Muscle of leg (tissue), 11 donors: Measurements from ENCODE around the gene RASA4B. TPM values are rescaled to one million over a fixed set of nuclear protein-coding genes. Genes with fewer than 3 reads are reported as not detected.

Source experiments
- DNase-seq: peaks from one replicate; pipeline ENCODE4 v3.0.0; 2013
- H3K27ac ChIP-seq: one replicate; pipeline ENCODE4 v1.5.1; 2013; ENCODE audit warnings: mild to moderate bottlenecking, low read length, control low read depth
- H3K27me3 ChIP-seq: one replicate; pipeline ENCODE4 v1.6.1; 2013; ENCODE audit warnings: low read length; ENCODE audit not compliant: control insufficient read depth, insufficient read depth
- H3K36me3 ChIP-seq: one replicate; pipeline ENCODE4 v1.6.1; 2013; ENCODE audit warnings: low read length; ENCODE audit not compliant: control insufficient read depth, insufficient read depth
- H3K4me1 ChIP-seq: one replicate; pipeline ENCODE4 v1.6.1; 2013; ENCODE audit warnings: low read length; ENCODE audit not compliant: control insufficient read depth, insufficient read depth
- H3K4me3 ChIP-seq: one replicate; pipeline ENCODE4 v1.5.1; 2013; ENCODE audit warnings: low read length, control low read depth
- H3K9me3 ChIP-seq: replicated peaks from 2 replicates; pipeline ENCODE4 v1.6.1; 2013; ENCODE audit warnings: low read depth, low read length; ENCODE audit not compliant: control insufficient read depth
- WGBS: methylation state at CpG from one replicate; pipeline ENCODE4 v1.1.5; 2013; ENCODE audit warnings: missing lambda C conversion rate; ENCODE audit not compliant: insufficient coverage; 5-methylcytosine and 5-hydroxymethylcytosine counted together
- polyA plus RNA-seq, 8 donors: library from polyadenylated mRNA; unstranded; fragments of 120-200 nt; gene quantifications; one replicate each; pipeline versions ENCODE4 v1.2.1 to v1.2.3, GENCODE V29; 2013; ENCODE audit warnings: inconsistent platforms in 1 of 8, low replicate concordance in 1 of 8; ENCODE audit not compliant: insufficient read length in 8 of 8, insufficient read depth in 1 of 8
- total RNA-seq: library from RNA; stranded (reverse); fragments of 120-200 nt; gene quantifications from one replicate; pipeline ENCODE4 v1.2.4, GENCODE V29; 2013

The RASA4B gene
- total and polyA plus RNA-seq, 9 donors = 7.1 to 26.7 (median 12.7) TPM

DNA sequence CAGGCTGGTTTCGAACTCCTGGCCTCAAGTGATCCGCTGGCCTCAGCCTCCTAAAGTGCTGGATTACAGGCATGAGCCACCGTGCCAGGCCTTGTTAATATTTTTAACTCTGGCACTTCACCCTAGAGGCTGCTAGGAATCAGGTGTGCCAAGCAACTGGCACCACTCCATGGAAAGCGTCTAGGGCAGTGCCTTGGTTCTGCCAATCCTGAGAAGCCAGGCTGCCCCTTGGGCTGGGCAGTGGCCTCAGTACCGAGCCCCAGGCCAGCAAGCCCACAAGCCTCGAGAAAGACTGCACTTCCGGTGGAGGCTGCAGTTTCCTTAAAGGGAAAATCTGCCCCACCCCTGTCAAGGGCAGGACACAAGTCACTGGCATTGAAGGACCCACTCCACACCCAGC, 64.3 kb downstream of the RASA4B start:
- Histone ChIP-seq H3K4me3 (no peak overlapping the region), H3K9me3 (no peaks in the 10 kb centered on the region), H3K27ac (no peak overlapping the region), H3K36me3 (peaks cover 32% of the 10 kb centered on the region), H3K4me1 (peaks cover 7% of the 10 kb centered on the region), H3K27me3 (no peaks in the 10 kb centered on the region)
- WGBS = 80% methylated on average over 7 of the region's 7 CpGs
- no peak for DNase-seq

DNA sequence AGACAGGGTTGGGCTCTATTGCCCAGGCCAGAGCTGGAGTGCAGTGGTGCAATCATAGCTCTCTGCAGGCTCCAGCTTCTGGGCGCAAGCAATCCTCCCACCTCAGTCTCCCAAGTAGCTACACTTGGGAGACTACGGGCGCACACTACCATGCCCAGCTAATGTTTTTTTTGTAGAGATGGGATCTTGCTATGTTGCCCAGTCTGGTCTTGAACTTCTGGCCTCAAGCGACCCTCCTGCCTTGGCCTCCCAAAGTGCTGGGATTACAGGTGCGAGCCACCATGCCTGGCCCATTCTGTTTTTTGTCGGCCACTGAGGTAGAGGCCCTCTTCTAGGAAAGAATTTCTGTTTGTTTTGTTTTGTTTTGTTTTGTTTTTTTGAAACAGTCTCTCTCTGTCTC, 65.1 kb downstream of the RASA4B start:
- no peak for DNase-seq
- Histone ChIP-seq H3K27me3 (no peaks in the 10 kb centered on the region), H3K9me3 (no peaks in the 10 kb centered on the region), H3K4me3 (no peak overlapping the region), H3K4me1 (peaks cover 7% of the 10 kb centered on the region), H3K36me3 (peaks cover 27% of the 10 kb centered on the region), H3K27ac (no peak overlapping the region)
- 95% methylated on average over 3 of the region's 6 CpGs for WGBS

DNA sequence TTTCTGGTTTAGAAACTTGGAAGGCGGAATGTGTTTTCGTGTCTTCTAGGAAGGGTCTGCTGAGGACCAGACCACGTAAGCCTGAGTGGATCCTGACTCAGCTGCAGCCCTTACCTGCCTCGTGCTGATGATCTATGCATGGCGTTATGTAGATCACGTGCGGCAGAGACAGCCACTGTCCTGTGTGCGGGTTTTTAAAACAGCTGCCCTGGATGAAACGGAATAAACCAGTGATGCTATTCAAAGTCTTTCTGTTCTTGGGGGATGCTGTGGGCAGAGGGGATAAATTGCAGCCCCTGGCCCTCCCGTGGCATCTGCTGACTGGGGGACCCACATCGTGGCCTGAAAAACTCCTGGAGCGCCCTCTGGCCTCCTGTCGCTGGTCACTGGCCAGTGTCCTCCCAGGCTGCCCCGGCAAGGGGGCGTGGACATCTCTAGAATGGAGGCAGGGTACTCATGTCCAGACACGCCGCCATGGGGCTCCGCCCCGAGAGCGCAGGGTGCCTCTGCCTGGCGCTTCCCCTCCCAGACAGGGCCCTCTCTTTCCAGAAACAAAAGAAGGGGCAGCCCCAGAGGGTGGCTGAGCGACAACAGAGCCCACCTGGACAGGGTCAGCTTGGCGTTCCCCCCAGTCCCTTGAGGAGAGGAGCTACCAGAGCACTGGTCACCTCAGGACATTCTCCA, 66.1 kb downstream of the RASA4B start:
- 40% methylated on average over 23 of the region's 23 CpGs for WGBS
- Histone ChIP-seq H3K27me3 (no peaks in the 10 kb centered on the region), H3K9me3 (no peaks in the 10 kb centered on the region), H3K4me1 (peaks cover 7% of the 10 kb centered on the region), H3K27ac (no peak overlapping the region), H3K36me3 (peaks cover 27% of the 10 kb centered on the region), H3K4me3 (no peak overlapping the region)
- no peak for DNase-seq

DNA sequence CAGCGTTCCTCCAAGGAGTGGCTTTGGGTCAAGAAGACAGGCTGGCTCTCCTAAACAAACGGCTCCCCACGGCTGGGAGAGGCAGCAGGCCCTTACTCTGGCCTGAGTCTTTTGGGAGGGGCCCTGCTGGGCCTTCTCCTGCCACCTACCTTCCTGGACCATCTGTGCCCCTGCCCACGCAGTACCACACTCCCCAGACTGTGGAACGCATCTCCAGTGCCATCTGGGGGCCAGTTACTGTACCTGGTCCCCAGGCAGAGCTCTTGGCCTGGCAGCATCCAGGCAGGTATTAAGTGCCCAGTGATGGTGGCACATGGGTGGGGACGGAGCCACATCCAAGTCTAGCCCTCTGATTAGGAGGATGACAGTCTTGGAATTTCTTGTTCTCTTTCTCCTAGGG, 67.3 kb downstream of the RASA4B start:
- WGBS = 71% methylated on average over 3 of the region's 6 CpGs
- H3K4me3 ChIP-seq = no peak overlapping the region
- H3K27ac ChIP-seq = no peak overlapping the region
- H3K9me3 ChIP-seq = no peaks in the 10 kb centered on the region
- peaks cover 20% of the 10 kb centered on the region for H3K36me3 ChIP-seq
- H3K27me3 ChIP-seq = no peaks in the 10 kb centered on the region
- peaks cover 7% of the 10 kb centered on the region for H3K4me1 ChIP-seq
- DNase-seq = no peak

DNA sequence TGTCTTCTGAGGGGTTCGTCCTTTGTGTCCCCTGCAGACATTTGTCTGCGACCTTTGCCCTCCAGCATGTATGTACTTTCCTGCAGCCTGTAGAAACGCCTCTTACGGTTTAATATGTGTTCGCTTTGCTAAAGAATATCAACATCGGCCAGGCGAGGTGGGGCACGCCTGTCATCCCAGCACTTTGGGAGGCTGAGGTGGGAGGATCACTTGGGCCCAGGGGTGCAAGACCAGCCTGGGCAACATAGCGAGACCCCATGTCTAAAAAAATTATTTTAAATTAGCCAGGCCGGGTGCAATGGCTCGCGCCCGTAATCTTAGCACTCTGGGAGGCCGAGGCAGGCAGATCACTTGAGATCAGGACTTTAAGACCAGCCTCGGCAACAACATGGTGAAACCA, 68.4 kb downstream of the RASA4B start:
- Histone ChIP-seq H3K4me3 (no peak overlapping the region), H3K4me1 (peaks cover 7% of the 10 kb centered on the region), H3K27me3 (no peaks in the 10 kb centered on the region), H3K36me3 (peaks cover 16% of the 10 kb centered on the region), H3K9me3 (no peaks in the 10 kb centered on the region), H3K27ac (no peak overlapping the region)
- 95% methylated on average over 12 of the region's 15 CpGs for WGBS
- no peak for DNase-seq

DNA sequence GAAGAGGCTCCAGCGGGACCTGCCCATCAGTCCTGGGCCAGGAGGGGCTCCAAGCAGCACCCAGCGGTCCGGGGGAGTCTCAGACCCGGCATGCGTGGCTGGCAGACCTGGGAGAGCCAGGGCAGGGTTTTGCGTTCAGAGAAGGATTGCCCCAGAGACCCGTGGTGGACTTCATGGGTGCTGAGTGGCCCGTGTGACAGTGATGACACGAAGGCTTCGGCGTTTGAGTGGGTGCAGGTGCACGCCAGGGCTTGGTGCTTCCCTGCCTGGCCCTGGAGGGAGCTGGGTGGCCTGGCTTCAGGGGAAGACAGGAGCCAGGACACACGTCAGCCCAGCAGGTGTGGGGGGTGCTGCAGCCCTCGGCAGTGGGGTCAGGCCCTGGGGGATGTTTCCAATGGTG, 70.3 kb downstream of the RASA4B start:
- H3K36me3 ChIP-seq = peaks cover 21% of the 10 kb centered on the region
- peaks cover 7% of the 10 kb centered on the region for H3K4me1 ChIP-seq
- DNase-seq = no peak
- H3K9me3 ChIP-seq = no peaks in the 10 kb centered on the region
- no peak overlapping the region for H3K4me3 ChIP-seq
- H3K27ac ChIP-seq = no peak overlapping the region
- no peaks in the 10 kb centered on the region for H3K27me3 ChIP-seq
- 90% methylated on average over 14 of the region's 14 CpGs for WGBS

DNA sequence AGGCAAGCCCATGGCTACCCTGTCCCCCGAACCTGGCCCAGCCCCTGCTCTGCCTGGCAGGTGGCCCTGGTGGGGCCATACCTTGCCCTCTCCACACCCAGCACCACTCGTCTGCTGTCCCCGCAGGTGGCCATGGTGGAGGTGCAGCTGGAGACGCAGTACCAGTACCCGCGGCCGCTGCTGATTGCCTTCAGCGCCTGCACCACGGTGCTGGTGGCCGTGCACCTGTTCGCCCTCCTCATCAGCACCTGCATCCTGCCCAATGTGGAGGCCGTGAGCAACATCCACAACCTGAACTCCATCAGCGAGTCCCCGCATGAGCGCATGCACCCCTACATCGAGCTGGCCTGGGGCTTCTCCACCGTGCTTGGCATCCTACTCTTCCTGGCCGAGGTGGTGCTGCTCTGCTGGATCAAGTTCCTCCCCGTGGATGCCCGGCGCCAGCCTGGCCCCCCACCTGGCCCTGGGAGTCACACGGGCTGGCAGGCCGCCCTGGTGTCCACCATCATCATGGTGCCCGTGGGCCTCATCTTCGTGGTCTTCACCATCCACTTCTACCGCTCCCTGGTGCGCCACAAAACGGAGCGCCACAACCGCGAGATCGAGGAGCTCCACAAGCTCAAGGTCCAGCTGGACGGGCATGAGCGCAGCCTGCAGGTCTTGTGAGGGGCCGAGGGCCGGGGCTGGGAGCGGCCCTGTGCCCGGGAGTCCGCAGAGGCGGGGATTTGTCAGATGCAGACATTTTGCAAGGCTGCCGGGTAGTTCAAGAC, 71.0 kb downstream of the RASA4B start:
- Histone ChIP-seq H3K36me3 (peaks cover 26% of the 10 kb centered on the region), H3K27me3 (no peaks in the 10 kb centered on the region), H3K4me3 (no peak overlapping the region), H3K27ac (no peak overlapping the region), H3K9me3 (no peaks in the 10 kb centered on the region), H3K4me1 (peaks cover 4% of the 10 kb centered on the region)
- WGBS = 95% methylated on average over 40 of the region's 41 CpGs
- DNase-seq = no peak

DNA sequence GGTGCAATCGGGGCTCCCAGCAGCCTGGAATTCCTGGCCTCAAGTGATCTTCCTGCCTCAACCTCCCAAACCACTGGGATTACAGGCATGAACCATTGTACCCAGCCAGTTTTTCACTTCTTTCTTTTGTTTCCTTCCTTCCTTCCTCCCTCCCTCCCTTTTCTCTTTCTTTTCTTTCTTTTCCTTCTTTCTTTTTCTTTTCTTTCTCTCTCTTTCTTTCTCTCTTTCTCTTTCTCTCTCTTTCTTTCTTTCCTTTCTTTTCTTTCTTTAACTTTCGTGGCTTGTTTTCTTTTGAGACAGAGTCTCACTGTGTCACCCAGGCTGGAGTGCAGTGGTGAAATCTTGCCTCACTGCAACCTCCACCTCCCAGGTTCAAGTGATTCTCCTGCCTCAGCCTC, 71.9 kb downstream of the RASA4B start:
- no peak overlapping the region for H3K4me3 ChIP-seq
- DNase-seq = no peak
- WGBS = 50% methylated on average over 2 of the region's 2 CpGs
- no peaks in the 10 kb centered on the region for H3K9me3 ChIP-seq
- H3K36me3 ChIP-seq = peaks cover 26% of the 10 kb centered on the region
- H3K27ac ChIP-seq = no peak overlapping the region
- H3K4me1 ChIP-seq = no peaks in the 10 kb centered on the region
- H3K27me3 ChIP-seq = no peaks in the 10 kb centered on the region

DNA sequence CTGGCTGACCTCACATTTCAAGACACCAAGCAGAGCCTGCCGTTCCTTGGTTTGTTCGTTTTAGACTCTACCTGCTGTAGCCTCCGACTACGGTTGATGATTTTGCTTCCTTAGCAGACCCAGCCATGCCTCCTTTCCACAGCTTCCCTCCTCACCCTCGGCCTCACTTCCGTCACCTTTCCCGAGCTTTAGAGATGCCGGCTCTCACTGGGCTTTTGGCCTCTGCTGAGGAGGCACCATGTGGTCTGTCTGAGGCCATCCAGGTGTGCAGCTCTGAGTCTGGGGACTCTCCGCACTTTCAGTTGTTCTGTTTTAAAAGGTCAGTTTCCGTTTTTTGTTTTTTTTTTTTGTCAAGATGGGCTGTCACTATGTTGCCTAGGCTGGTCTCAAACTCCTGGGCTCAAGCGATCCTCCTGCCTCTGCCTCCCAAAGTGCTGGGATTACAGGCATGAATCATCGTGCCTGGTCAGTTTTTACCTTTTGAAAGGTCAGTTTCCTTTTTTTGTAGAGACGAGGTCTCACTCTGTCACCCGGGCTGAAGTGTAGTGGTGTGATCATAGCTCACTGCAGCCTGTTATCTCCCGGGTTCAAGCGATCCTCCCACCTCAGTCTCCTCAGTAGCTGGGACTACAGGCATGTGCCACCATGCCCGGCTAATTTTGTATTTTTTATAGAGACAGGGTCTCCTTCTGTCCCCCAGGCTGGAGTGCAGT, 72.5 kb downstream of the RASA4B start:
- Histone ChIP-seq H3K27ac (no peak overlapping the region), H3K27me3 (no peaks in the 10 kb centered on the region), H3K9me3 (no peaks in the 10 kb centered on the region), H3K36me3 (peaks cover 28% of the 10 kb centered on the region), H3K4me1 (peaks cover 5% of the 10 kb centered on the region), H3K4me3 (no peak overlapping the region)
- 87% methylated on average over 10 of the region's 17 CpGs for whole genome bisulfite sequencing
- DNase-seq = no peak
